Tracheal epithelial cell (primary cell): Measurements from ENCODE around the gene CLGN. TPM values are rescaled to one million over a fixed set of nuclear protein-coding genes. Genes with fewer than 3 reads are reported as not detected.

Experiments
- total RNA-seq: library from RNA; depleted of rRNA; stranded (reverse); fragments of >200 nt; gene quantifications from 2 replicates; pipeline ENCODE4 v1.2.1, GENCODE V29; 2014

CLGN gene, protein sequence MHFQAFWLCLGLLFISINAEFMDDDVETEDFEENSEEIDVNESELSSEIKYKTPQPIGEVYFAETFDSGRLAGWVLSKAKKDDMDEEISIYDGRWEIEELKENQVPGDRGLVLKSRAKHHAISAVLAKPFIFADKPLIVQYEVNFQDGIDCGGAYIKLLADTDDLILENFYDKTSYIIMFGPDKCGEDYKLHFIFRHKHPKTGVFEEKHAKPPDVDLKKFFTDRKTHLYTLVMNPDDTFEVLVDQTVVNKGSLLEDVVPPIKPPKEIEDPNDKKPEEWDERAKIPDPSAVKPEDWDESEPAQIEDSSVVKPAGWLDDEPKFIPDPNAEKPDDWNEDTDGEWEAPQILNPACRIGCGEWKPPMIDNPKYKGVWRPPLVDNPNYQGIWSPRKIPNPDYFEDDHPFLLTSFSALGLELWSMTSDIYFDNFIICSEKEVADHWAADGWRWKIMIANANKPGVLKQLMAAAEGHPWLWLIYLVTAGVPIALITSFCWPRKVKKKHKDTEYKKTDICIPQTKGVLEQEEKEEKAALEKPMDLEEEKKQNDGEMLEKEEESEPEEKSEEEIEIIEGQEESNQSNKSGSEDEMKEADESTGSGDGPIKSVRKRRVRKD
- 3.9 and 95.7 TPM in 2 replicates for total RNA-seq

DNA sequence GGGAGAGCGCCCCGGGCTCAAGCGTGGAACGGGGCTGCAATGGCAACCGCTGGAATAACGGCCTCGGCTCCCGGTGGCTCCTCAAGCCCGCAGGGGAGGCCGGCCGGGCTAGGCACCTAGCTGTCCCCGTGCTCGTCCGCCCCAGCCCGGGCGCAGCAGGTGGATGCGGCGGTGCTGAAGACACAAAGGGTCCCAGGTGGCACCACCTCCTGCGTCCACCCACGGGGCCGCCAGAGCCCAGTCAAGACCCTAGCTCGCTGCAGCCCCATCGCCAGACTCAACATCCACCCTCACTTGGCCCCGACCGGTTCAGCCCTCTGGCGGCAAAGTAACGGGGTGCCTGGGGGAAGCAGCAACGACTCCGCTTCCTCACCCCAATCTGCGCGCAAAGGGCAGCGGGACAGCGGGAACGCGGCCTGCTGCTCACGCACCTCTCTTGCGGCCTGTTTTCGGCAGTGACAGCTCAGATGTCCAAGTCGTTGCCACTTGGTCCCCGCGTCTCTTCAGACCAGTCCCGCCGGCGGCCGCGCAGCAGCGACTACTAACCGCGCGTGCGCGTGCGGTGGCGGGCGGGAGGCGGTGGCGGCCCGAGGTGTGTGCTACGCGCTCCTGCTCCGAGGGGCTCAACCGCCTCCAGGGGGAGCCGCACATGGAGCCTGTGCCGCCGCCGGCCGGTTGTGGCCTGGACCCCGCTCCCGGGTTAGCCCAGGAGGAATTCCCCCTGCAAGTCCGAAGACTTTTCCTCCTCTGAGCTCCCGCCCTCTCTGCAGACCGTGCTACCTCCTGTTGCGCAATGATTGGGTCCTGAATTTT, at the start of gene CLGN:
CLGN (minus strand) TSS at position 543 of the 813 bp plus-strand sequence. CDS start 14,570 bp downstream, outside the sequence.

DNA sequence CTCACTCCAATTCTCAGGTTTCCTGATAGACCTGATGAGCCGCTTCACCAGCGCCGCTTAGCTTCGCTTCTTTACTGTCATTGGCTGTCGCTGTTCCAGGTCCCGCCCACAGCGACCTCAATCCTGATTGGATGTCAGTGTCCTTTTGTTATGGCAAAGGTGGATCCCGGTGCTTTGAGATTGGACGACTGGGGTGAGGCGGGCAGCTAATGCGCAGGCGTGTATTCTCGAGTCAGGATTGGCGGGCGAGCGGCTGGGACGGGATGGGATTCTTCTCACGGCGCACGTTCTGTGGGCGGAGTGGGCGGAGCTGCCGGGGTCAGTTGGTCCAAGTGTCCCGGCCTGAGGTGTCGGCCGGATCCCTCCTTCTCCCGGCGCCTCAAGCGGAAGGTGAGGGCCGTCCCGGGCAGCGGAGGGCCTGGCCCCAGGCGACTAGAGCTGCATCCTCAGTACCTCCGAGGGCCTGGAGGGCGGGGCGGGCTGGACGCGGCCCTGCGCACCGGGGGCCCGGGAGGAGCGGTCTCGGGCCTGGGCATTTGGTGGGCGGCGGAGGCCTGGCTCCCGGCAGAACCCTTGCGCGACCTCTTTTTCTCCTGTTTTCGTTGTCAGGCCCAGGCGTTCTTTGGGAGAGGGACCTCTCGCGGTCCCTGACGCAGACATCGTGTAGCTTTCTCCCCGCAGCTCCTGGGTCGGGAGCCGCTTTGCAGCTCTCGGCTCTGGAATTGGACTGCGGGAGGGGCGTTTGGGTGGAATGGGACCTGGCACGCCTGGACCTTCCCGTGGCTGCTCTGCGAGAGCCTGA, 53.9 kb downstream of the CLGN start, which contains the start of gene SCOC:
SCOC (plus strand) TSS at position 319 of the 802 bp plus-strand sequence. CDS start 5,525 bp downstream, outside the sequence.

Other genes with a start within 250 kb of the CLGN start
- 60.2 and 86.1 TPM in 2 replicates for gene SCOC, start 54.0 kb downstream of the CLGN start, total RNA-seq
- gene MGAT4D, start 70.6 kb upstream of the CLGN start, total RNA-seq: not detected in 2 replicates
- 21.9 and 25.2 TPM in 2 replicates for gene ELMOD2, start 96.5 kb upstream of the CLGN start, total RNA-seq
- gene UCP1, start 141.3 kb upstream of the CLGN start, total RNA-seq: under 0.01 TPM in 1 of 2 replicates, not detected in the other